HG02610 (cell line): ENCODE data around the gene TMEM254.
"Not testable (repeated sequence)": the region's sequence is repeated elsewhere in the genome, so short reads cannot be mapped to it uniquely, and the experiment has no call there.

Experiments used
- ATAC-seq: cut with Tn5 transposase; IDR thresholded peaks from one replicate; pipeline ENCODE4 v1.9.1; 2021; ENCODE audit warnings: mild to moderate bottlenecking, moderate library complexity; ENCODE audit not compliant: unreplicated experiment

Gene TMEM254

GRCh38 chr10:80132299-80133139, 54.1 kb downstream of the TMEM254 start, which contains the start of gene PLAC9:
Gene PLAC9, plus strand, starts transcription at chr10:80132730. Its CDS starts 33 bp downstream, at chr10:80132763.
- ATAC-seq: no peak

GRCh38 chr10:80133206-80133605, 54.7 kb downstream of the TMEM254 start:
- no peak for ATAC-seq

GRCh38 chr10:80133687-80134086, 55.2 kb downstream of the TMEM254 start:
- ATAC-seq: not testable (repeated sequence)

GRCh38 chr10:80136134-80136571, 57.7 kb downstream of the TMEM254 start:
- no peak for ATAC-seq

GRCh38 chr10:80137031-80137862, 58.8 kb downstream of the TMEM254 start:
- ATAC-seq: no peak

- ATAC-seq: no peak
Measured at GRCh38 chr10:80137920-80138319, 59.5 kb downstream of the TMEM254 start.

- ATAC-seq: no peak
Measured at GRCh38 chr10:80139265-80139664, 60.8 kb downstream of the TMEM254 start.

GRCh38 chr10:80140251-80140650, 61.8 kb downstream of the TMEM254 start:
- ATAC-seq: no peak

GRCh38 chr10:80141696-80142460, 63.4 kb downstream of the TMEM254 start:
- no peak for ATAC-seq
